Hematopoietic multipotent progenitor cell treated with erythropoietin and hydrocortisone succinate and interleukin-3 and kit ligand, for 17 days (in vitro differentiated cells): Measurements from ENCODE around the gene CDH12.

ENCODE experiments used
- DNase-seq: peaks from one replicate; pipeline ENCODE4 v3.0.0-alpha.2; 2015; ENCODE audit warnings: low spot score

CDH12 gene

DNA sequence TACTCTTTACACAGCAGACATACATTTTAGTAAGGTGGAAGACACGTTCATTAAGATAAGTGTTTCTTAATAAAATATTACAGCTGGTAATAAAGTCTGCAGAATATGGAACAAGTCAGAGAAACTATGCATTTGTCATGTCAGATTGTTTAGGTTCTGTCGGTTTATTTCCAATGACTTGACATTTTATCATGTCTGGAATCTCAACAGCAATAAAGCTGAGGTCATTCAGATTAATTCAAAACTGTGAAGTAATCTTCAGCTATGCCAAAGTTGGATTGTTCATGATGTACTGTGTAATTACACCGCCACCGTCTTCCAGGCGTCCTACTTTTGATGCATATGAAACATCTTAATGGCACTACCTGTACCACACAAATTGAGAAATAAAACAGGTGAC lies 1032.6 kb downstream of the CDH12 start:
- no peak for DNase-seq

DNA sequence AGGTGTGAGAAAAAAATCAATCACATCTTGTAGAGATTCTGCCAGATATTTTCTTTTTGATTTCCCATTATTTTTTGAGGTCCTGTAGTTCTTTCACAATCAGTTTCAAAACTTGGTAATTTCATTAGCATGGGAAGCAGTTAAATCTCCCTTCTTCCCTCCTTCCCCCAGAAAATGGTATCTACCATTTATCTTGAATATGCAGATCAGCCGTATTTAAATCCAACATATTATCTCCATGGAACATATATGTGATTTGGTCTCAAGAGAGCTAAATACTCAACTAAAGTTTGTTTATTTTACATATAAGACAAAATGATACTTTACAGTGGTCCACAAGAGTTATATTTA lies 1034.8 kb downstream of the CDH12 start:
- DNase-seq: no peak

DNA sequence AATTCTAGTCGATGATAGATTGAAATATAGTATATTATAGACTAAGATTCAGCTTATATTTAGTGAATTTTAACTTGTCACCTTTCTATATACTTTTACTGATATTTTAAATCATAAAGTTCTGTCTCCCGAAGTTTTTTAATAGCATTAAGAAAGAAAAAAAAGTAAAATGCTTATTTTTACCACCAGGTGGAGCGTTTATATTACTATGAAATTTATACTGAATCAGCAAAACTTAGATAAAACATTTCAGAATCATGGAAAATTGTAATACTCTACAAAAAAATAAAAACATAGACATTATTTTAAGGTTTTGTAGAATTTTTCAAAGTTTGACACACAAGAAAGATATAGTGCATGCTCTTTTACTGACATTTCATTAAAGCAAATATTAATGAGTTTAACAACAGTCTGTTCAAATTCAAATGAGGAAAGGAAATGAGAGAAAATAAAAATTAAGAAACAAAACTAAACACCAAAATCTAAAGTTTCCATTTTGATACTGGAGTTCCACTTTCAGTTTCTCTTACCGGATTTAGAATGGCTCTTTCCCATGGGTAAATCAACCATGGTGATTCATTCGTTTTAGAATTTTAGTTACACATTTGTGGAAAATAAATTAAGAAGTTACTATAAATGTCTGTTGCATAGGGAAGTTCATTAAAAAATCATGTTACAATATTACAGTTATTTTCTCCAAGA lies 1035.3 kb downstream of the CDH12 start:
- no peak for DNase-seq

DNA sequence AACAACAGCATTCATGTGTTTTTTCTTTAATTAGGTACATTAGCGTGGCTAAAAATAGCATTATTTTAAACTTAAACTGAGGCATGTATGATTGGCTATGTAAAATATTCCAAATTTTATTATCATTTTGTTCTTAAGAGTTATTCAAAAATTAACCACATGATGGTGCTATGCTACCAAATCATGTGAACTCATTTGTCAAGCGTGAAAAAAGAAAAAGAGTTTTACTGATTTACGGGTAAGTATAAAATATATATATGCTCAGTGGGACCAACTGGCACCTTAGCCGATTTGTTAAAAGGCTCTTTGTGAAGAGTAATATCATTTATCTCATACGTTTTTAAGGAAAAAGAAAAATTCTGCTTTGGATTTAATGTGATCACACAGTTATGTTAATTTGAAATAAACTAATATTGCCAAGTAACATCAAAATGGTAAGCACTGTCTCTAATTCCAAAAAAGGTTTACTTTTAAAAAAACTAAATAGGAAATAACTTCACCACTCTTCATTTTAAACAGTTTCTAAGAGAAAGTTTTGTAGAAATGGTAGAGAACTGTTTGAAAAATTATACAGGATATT lies 1042.3 kb downstream of the CDH12 start:
- no peak for DNase-seq

DNA sequence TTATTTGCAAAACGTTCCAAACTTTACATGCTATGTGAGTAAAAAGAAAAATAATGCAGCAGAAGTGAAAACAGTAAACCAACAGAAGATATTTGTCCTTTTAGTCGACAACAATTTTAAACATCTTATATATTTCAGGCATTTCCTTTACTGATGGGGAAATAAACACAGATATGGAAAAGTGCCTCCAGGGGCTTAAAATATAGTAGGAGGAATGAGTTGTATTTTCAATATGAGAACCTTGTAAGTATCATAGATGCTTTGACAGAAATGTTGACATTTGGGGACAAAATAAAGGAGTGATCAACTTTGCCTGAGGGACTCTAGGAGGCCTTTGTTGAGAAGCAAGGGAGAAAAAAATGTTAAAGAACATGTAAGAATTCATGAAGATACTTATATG lies 1043.5 kb downstream of the CDH12 start:
- DNase-seq: no peak

DNA sequence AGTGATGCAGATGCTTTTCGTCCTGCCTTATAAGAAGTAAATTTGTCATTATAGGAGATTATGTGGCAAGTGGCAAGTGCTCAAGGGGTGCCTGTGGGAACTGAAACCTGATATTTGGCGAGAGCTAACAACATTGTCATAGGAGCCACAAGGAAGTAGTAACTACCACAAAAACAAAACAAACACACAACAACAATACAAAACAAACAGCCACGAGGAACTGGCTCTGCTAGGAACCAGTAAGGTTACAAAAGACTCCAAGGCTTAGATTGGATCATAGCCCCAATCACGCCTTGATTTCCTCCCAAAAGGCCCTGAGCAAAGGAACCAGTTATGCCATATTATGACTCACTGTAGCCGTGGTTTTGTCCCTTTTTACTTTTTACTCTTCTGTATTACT lies 1045.2 kb downstream of the CDH12 start:
- no peak for DNase-seq

DNA sequence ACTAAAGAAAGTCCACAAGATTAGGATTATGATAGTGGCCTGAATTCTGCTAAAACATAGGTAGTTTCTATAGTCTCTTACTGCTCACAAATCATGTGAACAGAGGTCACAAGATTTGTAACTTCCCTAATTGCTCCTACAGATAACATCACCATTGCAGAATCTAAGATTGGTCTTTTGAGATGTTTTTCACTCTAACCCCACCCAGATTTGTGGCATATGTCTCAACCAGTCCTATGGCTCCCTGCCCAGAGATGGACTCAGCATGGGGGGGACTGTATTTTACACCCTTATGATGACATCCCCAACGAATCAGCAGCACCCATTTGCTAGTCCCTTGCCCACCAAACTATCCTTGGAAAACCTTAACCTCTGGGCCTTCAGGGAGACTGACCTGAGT lies 1046.2 kb downstream of the CDH12 start:
- no peak for DNase-seq

DNA sequence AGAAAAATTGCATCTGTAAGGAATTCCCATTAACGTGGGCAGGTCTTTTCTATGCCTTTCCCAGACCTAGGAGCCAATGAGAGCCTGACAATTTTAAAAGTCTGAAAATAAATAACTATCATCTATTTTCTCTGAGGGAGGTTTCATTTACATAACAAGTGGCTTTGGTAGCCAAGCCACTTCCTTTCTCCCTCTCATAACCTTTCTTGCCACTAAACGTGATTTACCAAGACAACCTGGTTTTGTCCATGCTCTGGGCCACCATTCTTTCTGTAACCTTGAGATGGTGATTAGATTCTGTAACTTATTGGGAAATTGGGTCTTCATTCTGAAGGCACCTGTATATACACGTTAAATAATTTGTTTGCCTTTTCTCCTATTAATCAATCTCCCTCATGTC lies 1046.9 kb downstream of the CDH12 start:
- no peak for DNase-seq

DNA sequence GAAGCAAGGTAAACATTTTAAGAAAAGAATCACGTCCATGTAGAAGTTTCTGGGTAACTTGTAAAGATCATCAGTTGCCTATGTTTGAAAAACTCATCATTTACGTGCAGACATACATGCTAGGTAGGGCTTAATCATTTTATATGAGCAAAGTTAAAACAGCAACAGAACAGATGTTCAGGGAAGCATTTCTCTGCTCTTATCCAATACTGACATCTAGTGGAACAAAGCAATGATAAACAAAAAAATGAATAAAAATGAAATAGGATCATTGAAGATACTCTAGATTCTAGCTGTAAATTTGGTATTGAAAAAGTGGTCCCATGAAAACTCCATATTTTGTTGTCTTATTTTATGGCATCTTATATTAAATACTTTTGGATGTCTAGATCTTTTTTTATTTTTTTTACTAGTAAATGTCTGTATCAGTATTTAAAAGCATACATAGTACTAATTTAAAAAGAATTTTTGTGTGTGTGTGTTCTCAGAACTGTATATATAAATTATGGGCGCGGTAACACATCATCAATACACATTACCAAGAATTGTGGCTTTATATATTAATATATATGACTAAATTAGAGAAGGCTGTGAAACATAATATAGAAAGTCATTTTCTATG lies 1050.2 kb downstream of the CDH12 start:
- DNase-seq: no peak

DNA sequence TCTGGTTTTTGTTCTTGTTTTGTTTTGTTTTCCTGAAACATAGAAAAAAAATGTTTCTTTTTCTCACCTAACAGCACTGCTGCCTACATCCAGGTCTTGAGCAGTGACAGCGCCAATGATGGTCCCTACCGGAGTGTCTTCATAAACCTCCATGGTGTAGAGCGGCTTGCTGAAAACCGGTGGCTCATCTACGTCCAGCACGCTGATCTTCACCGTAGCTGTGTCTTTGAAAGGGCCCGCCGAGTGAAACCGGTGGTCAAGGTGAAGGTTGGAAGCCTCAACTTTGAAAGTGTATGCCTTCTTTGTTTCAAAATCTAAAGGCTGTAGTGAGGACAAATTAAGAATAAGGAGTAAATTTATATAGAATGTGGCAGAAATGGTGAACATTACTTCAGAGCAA lies 1051.0 kb downstream of the CDH12 start:
- DNase-seq: no peak

DNA sequence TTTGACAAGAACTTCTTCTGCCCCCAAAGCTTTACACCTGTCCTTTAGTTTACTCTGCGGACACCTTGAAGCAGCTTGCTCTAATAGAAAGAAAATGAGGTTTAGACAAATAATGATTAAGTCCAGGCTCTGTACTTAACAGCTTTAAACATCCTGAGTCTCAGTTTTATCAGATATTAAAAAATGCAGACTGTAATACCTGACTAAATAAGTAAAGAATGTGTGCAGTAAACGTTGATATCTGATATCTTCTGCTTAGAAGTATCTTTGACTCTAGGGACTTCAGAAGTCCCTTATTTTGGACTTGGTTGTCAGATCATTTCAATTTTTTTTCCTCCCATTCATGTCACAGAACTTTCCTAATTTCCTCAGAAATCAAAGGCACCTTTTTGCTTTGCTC lies 1060.4 kb downstream of the CDH12 start:
- DNase-seq: no peak

DNA sequence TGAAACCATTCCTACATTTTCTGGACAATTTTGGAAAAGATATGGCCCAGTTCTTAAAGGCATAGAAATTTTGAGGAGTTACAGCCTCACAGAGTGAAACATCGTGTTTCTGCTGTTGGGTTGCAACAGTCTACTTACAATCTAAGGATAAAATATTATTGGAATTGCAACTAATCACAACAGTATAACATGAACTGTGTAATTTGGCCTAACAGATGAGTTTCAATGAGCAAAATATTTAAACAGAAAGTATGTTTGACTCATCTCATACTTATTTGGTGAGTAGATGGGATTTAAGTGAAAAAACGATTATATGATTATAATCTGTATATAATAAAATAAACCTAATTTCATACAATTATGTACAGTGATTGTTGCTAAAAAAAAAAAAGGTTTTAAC lies 1061.8 kb downstream of the CDH12 start:
- DNase-seq: no peak

DNA sequence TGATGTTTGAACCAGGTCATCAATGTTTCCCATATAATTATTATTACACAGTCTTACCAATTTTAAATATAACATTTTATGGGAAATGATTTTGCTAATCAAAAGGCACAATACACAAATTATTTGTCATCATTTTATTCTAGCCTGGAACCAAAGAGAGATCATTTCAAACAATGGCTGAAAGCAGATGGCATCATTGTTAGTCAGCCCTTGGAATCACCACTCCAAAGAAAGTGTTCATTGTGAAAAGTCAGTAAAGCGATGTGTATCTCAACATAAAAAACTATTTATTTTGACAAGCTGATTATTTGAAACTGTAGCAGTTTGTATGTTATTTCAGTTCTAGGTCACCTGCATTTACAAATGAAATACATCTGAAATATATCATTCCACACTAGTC lies 1068.7 kb downstream of the CDH12 start:
- DNase-seq: no peak

DNA sequence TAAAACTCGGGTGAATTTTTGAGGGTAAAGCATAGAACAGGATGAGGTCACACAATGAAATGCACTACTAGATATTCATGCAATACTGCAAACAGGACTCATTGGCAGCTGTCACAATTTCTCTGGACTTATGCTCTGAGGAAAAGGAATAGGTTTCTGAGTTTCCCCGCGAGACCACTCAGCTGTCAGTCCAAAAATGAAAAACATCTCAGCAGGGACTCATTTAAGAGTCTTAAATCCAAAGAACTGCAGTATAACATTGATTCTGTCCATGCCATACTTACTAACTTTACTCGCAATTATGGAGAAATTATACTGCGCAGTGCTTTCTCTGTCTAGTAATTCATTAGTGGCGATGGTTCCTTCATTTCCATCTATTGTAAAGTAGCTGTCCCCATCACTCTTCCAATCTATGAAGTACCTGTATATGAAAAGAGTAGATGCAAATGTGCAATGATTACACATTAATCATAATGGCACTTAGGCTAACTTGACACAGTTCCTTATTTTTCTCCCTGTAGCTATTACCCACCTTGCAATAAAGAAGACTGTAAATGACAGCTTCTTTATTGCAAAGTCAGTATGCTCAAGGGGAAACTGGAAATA lies 1070.0 kb downstream of the CDH12 start:
- DNase-seq: no peak

DNA sequence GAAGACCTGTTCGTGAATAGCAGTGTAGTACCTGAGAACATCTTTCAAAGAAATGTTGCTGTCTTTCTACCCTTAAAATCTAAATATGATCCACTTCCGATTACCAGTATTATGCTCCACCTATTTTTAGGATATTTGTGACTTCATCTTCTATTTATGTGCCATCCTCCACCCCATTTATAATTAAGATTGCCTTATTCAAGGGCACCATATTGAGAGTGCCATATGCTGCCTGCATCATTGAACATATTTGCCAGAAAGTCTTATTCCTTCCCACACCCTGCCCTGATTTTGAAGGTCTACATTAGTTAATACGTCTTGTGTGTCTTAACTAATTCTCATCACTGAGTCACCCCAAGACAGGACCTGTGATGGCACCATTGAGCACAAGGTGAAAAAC lies 1076.7 kb downstream of the CDH12 start:
- no peak for DNase-seq

DNA sequence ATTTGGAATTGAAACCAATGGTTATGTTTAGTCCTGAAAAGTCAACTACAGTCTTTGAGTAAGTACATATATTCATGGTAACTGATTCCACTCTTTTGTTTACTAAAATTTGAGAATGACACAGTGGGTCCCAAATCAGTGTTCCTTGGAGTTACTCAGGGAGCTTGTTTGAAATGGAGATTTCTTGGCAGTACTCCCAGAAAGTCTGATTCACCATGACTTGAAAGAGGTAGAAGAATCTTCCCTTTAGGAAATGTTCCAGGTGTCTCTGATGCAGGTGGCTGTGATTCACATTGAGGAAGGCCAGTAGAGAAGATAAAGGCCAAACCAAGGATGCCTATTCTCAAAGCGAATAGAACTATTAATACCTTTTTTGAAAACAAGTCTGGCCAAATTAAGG lies 1078.3 kb downstream of the CDH12 start:
- DNase-seq: no peak

DNA sequence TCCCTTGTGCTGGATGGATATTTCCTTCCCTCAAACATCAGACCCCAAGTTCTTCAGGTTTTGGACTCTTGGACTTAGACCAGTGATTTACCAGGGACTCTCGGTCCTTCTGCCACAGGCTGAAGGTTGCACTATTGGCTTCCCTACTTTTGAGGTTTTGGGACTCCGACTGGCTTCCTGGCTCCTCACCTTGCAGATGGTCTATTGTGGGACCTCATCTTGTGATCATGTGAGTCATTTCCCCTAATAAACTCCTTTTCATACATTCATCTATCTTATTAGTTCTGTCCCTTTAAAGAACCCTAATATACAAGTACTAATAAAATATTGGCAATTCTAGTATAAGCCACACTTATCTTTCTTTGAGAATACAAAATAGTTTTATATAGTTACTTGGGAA lies 1078.9 kb downstream of the CDH12 start:
- no peak for DNase-seq

DNA sequence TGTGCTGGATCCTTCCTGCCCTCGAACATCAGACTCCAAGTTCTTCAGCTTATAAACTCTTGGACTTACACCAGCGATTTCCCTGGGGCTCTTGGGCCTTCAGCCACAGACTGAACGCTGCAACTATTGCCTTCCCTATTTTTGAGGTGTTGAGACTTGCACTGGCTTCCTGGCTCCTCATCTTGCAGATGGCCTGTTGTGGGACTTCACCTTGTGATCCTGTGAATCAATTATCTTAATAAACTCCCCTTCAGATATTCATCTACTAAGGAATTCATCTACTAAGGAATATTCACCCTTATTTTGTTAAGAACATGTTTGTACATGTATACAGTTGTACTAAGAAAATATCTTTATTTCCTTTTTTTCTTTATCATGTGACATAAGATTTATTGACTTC lies 1079.7 kb downstream of the CDH12 start:
- no peak for DNase-seq

DNA sequence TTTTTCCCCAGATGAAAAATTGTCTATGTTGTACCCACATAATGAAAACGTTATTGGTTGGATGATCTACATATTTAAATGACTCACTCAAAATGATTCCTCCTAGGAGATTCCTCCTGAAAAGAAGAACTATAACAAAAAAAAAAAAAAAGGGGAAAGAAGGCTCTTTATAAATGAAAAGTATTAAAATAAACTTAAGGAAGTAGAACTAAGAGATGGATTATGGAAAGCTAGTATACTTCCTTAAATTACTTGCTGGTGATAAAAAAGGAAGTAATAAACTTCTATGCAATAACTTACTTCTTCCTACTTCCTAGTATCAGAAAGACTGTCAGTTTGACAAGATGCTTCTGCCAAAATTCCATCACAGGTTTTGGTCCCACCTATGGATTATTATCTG lies 1087.7 kb downstream of the CDH12 start:
- DNase-seq: no peak

DNA sequence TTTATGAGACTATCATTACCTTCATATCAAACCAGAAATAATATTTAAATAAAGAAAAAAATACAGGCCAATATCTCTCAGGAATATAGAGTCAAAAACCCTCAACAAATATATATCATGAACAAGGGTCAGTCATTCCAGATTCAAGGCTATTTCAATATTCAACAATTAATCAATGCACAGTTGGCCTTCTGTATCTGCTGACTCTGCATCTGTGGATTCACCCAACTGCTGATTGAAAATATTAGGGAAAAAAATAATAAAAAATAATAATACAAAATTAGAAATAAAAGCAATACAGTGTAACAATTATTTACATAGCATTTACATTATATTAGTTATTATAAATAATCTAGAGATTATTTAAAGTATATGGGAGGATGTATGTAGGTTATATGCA lies 1114.0 kb downstream of the CDH12 start:
- DNase-seq: no peak

DNA sequence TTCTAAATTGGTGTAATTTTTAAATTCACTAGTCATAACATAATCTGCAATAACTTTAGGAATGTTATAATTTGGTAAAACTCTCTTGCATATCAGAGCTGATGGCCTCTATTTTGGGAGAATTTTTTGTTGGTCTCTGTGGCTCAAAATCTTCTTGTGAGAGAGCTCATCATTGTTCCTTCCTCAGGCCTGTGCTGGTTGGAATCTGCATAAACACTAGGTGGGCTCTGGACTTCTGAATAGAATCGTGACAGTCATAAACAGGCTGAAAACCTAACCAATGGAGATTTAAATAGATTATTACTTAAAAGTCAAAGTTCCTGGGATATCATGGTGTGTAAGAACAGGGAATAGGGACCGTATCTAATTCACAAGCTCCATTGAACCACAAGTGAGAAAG lies 1129.6 kb downstream of the CDH12 start:
- no peak for DNase-seq

DNA sequence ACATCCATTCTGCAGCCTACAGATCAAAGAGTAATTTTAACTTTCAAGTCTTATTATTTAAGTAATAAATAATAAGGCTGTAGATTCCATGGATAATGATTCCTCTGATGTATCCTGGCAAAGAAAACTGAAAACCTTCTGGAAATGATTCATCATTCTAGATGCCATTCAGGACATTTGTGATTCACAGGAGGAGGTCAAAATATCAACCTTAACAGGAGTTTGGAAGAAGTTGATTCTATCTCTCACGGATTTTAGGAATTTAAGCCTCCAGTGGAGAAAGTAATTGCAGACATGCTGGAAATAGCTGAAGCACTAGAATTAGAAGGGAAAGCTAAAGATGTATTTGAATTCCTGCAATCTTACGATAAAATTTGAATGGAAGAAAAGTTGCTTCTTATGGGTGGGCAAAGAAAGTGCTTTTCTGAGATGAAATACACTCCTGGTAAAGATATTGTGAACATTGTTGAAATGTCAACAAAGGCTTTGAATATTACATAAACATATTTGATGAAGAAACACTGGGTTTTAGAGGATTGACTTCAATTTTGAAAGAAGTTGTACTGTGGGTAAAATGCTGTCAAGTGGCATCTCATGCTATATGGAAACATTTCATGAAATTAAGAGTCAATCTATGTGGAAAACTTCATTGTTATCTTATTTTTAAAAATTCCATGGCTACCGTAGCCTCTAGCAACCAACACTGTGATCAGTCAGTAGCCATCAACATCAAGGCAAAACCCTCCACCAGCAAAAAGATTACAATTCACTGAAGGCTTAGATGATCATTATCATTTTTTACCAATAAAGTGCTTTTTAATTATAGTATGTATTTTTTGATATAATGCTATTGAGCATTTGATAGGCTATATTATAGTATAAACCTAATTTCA lies 1141.0 kb downstream of the CDH12 start:
- DNase-seq: no peak

DNA sequence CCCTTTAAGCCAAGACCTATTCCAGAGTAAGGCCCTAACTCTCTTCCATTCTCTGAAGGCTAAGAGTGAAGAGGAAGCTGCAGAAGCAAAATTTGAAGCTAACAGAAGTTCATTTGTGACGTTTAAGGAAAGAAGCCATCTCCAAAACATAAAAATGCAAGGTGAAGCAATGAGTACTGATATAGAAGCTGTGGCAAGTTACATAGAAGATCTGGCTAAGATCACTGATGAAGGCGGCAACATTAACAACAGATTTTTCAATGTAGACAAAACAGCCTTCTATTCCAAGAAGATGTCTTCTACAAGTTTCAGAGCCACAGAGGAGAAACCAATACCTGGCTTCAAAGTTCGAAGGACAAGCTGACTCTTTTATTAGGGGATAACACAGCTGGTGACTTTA lies 1143.4 kb downstream of the CDH12 start:
- DNase-seq: no peak
